ENCODE results near the gene TRIM47. TPM values are rescaled to one million over a fixed set of nuclear protein-coding genes. Genes with fewer than 3 reads are reported as not detected.

Gene TRIM47
- total and polyA plus RNA-seq, 2 of the 13 experiments (the other 11 are each of a cell fraction or from before 2014, with no cell fraction given): 33.5 to 82.0 TPM

DNA sequence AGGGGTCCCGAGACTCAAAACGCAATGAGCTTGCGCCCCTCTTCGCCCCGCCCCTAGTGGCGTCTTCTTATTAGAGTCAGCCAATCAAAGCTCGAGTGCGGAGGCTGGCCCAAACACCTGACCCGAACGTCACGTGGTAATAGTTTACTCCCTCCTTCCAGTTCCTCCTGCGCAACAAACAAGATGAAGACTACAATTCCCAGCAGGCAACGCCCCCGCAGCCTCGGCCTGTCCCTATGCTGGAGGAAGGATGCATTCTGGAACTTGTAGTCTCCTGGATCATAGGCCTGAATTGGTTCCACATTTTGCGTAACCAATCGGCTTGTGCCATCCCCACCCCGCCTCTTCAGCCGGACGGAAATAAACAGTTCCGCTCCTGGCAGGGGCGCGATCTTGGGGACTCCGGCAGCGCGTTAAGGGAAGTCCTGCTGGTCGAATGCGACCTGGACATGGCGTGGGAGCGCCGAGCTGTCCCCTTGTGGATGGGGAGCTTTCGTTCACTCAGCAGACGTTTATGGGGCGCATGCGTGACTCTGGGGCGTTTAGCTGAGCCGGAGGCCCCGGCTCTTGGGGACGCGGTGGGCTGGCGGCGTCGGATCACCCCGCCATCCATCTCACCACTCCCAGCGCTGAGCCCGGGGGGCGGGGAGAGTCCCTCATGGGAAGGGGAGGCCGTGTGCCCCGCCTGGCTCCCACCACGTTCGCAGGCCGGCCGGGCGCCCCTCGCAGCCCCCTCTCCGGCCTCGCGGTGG, 22.9 kb downstream of the TRIM47 start, which contains the start of gene WBP2 (continued):
- TF ChIP-seq, protein P1, sequence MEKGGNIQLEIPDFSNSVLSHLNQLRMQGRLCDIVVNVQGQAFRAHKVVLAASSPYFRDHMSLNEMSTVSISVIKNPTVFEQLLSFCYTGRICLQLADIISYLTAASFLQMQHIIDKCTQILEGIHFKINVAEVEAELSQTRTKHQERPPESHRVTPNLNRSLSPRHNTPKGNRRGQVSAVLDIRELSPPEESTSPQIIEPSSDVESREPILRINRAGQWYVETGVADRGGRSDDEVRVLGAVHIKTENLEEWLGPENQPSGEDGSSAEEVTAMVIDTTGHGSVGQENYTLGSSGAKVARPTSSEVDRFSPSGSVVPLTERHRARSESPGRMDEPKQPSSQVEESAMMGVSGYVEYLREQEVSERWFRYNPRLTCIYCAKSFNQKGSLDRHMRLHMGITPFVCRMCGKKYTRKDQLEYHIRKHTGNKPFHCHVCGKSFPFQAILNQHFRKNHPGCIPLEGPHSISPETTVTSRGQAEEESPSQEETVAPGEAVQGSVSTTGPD (CRISPR knock-in tag; IDR thresholded peaks at IDR 0.05): 0 out of 2 replicates have a peak, but pooled peaks have one; percentile 57
- TF ChIP-seq HMG20B (CRISPR knock-in tag; conservative IDR thresholded peaks at IDR 0.05): 0 out of 2 replicates have a peak, but pooled peaks have one; percentile 33
- peak; percentile 82; the same call in 1 of the 2 replicates for TF ChIP-seq ZNF747 (CRISPR knock-in tag; IDR thresholded peaks at IDR 0.05; ENCODE audit: borderline replicate concordance)
- TF ChIP-seq, protein P2, sequence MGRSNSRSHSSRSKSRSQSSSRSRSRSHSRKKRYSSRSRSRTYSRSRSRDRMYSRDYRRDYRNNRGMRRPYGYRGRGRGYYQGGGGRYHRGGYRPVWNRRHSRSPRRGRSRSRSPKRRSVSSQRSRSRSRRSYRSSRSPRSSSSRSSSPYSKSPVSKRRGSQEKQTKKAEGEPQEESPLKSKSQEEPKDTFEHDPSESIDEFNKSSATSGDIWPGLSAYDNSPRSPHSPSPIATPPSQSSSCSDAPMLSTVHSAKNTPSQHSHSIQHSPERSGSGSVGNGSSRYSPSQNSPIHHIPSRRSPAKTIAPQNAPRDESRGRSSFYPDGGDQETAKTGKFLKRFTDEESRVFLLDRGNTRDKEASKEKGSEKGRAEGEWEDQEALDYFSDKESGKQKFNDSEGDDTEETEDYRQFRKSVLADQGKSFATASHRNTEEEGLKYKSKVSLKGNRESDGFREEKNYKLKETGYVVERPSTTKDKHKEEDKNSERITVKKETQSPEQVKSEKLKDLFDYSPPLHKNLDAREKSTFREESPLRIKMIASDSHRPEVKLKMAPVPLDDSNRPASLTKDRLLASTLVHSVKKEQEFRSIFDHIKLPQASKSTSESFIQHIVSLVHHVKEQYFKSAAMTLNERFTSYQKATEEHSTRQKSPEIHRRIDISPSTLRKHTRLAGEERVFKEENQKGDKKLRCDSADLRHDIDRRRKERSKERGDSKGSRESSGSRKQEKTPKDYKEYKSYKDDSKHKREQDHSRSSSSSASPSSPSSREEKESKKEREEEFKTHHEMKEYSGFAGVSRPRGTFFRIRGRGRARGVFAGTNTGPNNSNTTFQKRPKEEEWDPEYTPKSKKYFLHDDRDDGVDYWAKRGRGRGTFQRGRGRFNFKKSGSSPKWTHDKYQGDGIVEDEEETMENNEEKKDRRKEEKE (IDR thresholded peaks at IDR 0.05): no peak
- TF ChIP-seq, protein P3, sequence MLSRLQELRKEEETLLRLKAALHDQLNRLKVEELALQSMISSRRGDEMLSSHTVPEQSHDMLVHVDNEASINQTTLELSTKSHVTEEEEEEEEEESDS (CRISPR knock-in tag; IDR thresholded peaks at IDR 0.05; ENCODE audit: borderline replicate concordance): no peak
- no peak for TF ChIP-seq ATRX (CRISPR knock-in tag; IDR thresholded peaks at IDR 0.05; ENCODE audit: borderline replicate concordance)
- TF ChIP-seq, protein P4, sequence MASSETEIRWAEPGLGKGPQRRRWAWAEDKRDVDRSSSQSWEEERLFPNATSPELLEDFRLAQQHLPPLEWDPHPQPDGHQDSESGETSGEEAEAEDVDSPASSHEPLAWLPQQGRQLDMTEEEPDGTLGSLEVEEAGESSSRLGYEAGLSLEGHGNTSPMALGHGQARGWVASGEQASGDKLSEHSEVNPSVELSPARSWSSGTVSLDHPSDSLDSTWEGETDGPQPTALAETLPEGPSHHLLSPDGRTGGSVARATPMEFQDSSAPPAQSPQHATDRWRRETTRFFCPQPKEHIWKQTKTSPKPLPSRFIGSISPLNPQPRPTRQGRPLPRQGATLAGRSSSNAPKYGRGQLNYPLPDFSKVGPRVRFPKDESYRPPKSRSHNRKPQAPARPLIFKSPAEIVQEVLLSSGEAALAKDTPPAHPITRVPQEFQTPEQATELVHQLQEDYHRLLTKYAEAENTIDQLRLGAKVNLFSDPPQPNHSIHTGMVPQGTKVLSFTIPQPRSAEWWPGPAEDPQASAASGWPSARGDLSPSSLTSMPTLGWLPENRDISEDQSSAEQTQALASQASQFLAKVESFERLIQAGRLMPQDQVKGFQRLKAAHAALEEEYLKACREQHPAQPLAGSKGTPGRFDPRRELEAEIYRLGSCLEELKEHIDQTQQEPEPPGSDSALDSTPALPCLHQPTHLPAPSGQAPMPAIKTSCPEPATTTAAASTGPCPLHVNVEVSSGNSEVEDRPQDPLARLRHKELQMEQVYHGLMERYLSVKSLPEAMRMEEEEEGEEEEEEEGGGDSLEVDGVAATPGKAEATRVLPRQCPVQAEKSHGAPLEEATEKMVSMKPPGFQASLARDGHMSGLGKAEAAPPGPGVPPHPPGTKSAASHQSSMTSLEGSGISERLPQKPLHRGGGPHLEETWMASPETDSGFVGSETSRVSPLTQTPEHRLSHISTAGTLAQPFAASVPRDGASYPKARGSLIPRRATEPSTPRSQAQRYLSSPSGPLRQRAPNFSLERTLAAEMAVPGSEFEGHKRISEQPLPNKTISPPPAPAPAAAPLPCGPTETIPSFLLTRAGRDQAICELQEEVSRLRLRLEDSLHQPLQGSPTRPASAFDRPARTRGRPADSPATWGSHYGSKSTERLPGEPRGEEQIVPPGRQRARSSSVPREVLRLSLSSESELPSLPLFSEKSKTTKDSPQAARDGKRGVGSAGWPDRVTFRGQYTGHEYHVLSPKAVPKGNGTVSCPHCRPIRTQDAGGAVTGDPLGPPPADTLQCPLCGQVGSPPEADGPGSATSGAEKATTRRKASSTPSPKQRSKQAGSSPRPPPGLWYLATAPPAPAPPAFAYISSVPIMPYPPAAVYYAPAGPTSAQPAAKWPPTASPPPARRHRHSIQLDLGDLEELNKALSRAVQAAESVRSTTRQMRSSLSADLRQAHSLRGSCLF (CRISPR knock-in tag; IDR thresholded peaks at IDR 0.05; ENCODE audit: borderline replicate concordance): no peak
- no peak for TF ChIP-seq HHEX (CRISPR knock-in tag; IDR thresholded peaks at IDR 0.05)
- TF ChIP-seq ATF7-NPFF (CRISPR knock-in tag; IDR thresholded peaks at IDR 0.05; ENCODE audit: low read depth): peak; percentile 79; the same call in 1 of the 2 replicates
- no peak for TF ChIP-seq PTBP1 (IDR thresholded peaks at IDR 0.05; ENCODE audit: low read depth, low read length, poor library complexity, severe bottlenecking)
- peak; percentile 79 for TF ChIP-seq ZKSCAN8 (CRISPR knock-in tag; IDR thresholded peaks at IDR 0.05; ENCODE audit: borderline replicate concordance)
- peak; percentile 46; the same call in 1 of the 2 replicates for TF ChIP-seq ZNF136 (CRISPR knock-in tag; IDR thresholded peaks at IDR 0.05; ENCODE audit: low read depth)
- TF ChIP-seq ONECUT2 (CRISPR knock-in tag; IDR thresholded peaks at IDR 0.05): no peak
- no peak for TF ChIP-seq HNRNPUL1 (IDR thresholded peaks at IDR 0.05; ENCODE audit: low read depth, low read length)
- TF ChIP-seq, protein P5, sequence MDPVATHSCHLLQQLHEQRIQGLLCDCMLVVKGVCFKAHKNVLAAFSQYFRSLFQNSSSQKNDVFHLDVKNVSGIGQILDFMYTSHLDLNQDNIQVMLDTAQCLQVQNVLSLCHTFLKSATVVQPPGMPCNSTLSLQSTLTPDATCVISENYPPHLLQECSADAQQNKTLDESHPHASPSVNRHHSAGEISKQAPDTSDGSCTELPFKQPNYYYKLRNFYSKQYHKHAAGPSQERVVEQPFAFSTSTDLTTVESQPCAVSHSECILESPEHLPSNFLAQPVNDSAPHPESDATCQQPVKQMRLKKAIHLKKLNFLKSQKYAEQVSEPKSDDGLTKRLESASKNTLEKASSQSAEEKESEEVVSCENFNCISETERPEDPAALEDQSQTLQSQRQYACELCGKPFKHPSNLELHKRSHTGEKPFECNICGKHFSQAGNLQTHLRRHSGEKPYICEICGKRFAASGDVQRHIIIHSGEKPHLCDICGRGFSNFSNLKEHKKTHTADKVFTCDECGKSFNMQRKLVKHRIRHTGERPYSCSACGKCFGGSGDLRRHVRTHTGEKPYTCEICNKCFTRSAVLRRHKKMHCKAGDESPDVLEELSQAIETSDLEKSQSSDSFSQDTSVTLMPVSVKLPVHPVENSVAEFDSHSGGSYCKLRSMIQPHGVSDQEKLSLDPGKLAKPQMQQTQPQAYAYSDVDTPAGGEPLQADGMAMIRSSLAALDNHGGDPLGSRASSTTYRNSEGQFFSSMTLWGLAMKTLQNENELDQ (CRISPR knock-in tag; IDR thresholded peaks at IDR 0.05; ENCODE audit: borderline replicate concordance): no peak

Measured in HepG2 (cell line).